OCI-LY3 (cell line): ENCODE results near the gene KRIT1.

Experiments
- EZH2phosphoT487 ChIP-seq: fragments of 200-600 bp; shearing (Covaris generic); IDR thresholded peaks from 2 replicates; pipeline ENCODE4 v1.6.1; 2018; ENCODE audit warnings: antibody characterized with exemption, mixed run types, low read depth
- TF ChIP-seq, protein P1 (sequence below): fragments of 200-600, 300-600 bp; sonication (generic); IDR thresholded peaks from 2 replicates; pipeline ENCODE4 v1.5.1; 2014; ENCODE audit warnings: antibody characterized with exemption, low read length, low read depth

DNA sequence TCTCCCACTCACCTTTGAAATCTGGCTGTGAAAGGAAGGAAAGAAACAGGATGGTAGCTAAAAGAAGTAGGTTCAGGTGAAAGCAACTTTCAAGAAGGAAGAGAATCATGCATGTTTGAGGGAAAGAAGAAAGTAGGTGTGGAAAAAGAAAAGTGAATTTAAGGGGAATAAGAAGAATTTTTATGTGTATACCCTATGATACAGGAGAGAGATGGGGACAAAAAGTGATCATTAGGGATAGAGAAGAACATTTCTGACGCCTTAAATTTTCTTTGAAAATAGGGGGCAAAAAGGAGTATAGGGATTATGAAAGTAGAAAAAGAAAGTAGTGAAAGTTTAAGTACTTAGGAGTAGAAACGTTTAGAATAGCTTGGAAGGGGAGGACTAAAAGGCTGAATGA is 15.2 kb downstream of the KRIT1 start:
- TF ChIP-seq, protein P1, sequence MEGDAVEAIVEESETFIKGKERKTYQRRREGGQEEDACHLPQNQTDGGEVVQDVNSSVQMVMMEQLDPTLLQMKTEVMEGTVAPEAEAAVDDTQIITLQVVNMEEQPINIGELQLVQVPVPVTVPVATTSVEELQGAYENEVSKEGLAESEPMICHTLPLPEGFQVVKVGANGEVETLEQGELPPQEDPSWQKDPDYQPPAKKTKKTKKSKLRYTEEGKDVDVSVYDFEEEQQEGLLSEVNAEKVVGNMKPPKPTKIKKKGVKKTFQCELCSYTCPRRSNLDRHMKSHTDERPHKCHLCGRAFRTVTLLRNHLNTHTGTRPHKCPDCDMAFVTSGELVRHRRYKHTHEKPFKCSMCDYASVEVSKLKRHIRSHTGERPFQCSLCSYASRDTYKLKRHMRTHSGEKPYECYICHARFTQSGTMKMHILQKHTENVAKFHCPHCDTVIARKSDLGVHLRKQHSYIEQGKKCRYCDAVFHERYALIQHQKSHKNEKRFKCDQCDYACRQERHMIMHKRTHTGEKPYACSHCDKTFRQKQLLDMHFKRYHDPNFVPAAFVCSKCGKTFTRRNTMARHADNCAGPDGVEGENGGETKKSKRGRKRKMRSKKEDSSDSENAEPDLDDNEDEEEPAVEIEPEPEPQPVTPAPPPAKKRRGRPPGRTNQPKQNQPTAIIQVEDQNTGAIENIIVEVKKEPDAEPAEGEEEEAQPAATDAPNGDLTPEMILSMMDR, result no peak
- no peak for TF ChIP-seq EZH2phosphoT487
